MM.1S (cell line): Measurements from ENCODE around the gene NDUFS7.

ENCODE experiments used
- DNase-seq: peaks from one replicate; pipeline ENCODE4 v3.0.0-alpha.2; 2015
- H2AFZ ChIP-seq: fragments of 300-600 bp; sonication (generic); 2 replicates; pipeline ENCODE4 v1.6.0; 2016; ENCODE audit warnings: antibody characterized with exemption, low read length
- H3F3A ChIP-seq: fragments of 300-600 bp; sonication (generic); 2 replicates; pipeline ENCODE4 v1.6.1; 2016; ENCODE audit warnings: mild to moderate bottlenecking, antibody characterized with exemption, low read length, moderate library complexity, mixed read lengths; ENCODE audit not compliant: insufficient read depth
- H3K27ac ChIP-seq: fragments of 300-600 bp; sonication (generic); 2 replicates; pipeline ENCODE4 v1.5.1; 2016; ENCODE audit warnings: mild to moderate bottlenecking, low read length
- H3K27me3 ChIP-seq: fragments of 300-600 bp; sonication (generic); replicated peaks from 2 replicates; pipeline ENCODE4 v1.6.0; 2016; ENCODE audit warnings: low read length; ENCODE audit not compliant: insufficient read depth
- H3K36me3 ChIP-seq: fragments of 300-600 bp; sonication (generic); replicated peaks from 2 replicates; pipeline ENCODE4 v1.6.1; 2016; ENCODE audit warnings: mild to moderate bottlenecking, low read length, mixed read lengths; ENCODE audit not compliant: insufficient read depth
- H3K4me1 ChIP-seq: fragments of 300-600 bp; sonication (generic); 2 replicates; pipeline ENCODE4 v1.6.1; 2016; ENCODE audit warnings: low read length, mixed read lengths
- H3K4me2 ChIP-seq: fragments of 300-600 bp; sonication (generic); 2 replicates; pipeline ENCODE4 v1.6.0; 2016; ENCODE audit warnings: low read depth, low read length
- H3K4me3 ChIP-seq: fragments of 300-600 bp; sonication (generic); 2 replicates; pipeline ENCODE4 v1.5.1; 2016; ENCODE audit warnings: low read length, mixed read lengths
- H3K79me2 ChIP-seq: fragments of 300-600 bp; sonication (generic); 2 replicates; pipeline ENCODE4 v1.6.1; 2016; ENCODE audit warnings: mixed run types, low read length, mixed read lengths
- H3K9ac ChIP-seq: fragments of 300-600 bp; sonication (generic); 2 replicates; pipeline ENCODE4 v1.6.1; 2016; ENCODE audit warnings: low read length, mixed read lengths
- H3K9me2 ChIP-seq: fragments of 300-600 bp; sonication (generic); replicated peaks from 2 replicates; pipeline ENCODE4 v1.6.1; 2016; ENCODE audit warnings: mild to moderate bottlenecking, low read length, mixed read lengths; ENCODE audit not compliant: insufficient read depth
- H3K9me3 ChIP-seq: fragments of 300-600 bp; sonication (generic); replicated peaks from 2 replicates; pipeline ENCODE4 v1.6.1; 2016; ENCODE audit warnings: mild to moderate bottlenecking, low read length, mixed read lengths; ENCODE audit not compliant: insufficient read depth
- H4K20me1 ChIP-seq: fragments of 300-600 bp; sonication (generic); 2 replicates; pipeline ENCODE4 v1.6.1; 2016; ENCODE audit warnings: mild to moderate bottlenecking, low read length, moderate library complexity, mixed read lengths; ENCODE audit not compliant: insufficient read depth
- EZH2 ChIP-seq: fragments of 300-600 bp; sonication (generic); optimal IDR thresholded peaks from 2 replicates; pipeline ENCODE3; 2017; ENCODE audit warnings: low read depth, mild to moderate bottlenecking, antibody characterized with exemption, low read length, mixed read lengths
- EZH2phosphoT487 ChIP-seq: fragments of 300-600 bp; sonication (generic); IDR thresholded peaks from 2 replicates; pipeline ENCODE4 v1.6.1; 2018; ENCODE audit warnings: antibody characterized with exemption, low read length
- TF ChIP-seq, protein P1 (sequence below): fragments of 300-600 bp; sonication (generic); IDR thresholded peaks from 2 replicates; pipeline ENCODE4 v1.5.1; 2016; ENCODE audit warnings: antibody characterized with exemption, low read length, mixed read lengths

Gene NDUFS7

DNA sequence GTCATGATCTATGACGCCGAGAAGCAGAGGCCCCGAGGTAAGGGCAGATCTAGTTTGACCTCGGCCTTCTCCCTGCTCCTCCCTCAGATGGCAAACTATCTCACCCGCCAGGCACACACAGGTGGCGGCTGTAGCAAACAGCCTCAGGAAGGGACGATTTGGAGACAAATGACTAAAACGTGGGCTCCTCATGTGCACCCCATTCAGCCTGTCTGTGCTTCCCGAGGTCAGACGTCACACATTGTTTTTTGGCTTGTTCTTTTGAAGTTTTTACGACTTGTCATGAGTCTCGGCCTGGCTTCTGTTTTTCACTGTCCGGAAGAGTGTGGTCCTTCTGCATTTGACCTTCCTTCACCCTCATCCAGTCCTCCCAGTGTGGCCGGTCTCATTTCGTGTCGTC, 38.7 kb downstream of the NDUFS7 start:
- peaks cover 47% of the 10 kb centered on the region for H3K36me3 ChIP-seq
- H3K27me3 ChIP-seq: no peaks in the 10 kb centered on the region
- no peaks in the 10 kb centered on the region for H3K9me2 ChIP-seq
- TF ChIP-seq, protein P1, sequence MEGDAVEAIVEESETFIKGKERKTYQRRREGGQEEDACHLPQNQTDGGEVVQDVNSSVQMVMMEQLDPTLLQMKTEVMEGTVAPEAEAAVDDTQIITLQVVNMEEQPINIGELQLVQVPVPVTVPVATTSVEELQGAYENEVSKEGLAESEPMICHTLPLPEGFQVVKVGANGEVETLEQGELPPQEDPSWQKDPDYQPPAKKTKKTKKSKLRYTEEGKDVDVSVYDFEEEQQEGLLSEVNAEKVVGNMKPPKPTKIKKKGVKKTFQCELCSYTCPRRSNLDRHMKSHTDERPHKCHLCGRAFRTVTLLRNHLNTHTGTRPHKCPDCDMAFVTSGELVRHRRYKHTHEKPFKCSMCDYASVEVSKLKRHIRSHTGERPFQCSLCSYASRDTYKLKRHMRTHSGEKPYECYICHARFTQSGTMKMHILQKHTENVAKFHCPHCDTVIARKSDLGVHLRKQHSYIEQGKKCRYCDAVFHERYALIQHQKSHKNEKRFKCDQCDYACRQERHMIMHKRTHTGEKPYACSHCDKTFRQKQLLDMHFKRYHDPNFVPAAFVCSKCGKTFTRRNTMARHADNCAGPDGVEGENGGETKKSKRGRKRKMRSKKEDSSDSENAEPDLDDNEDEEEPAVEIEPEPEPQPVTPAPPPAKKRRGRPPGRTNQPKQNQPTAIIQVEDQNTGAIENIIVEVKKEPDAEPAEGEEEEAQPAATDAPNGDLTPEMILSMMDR: no peak
- TF ChIP-seq EZH2phosphoT487 (no peak), EZH2 (no peak)
- no peaks in the 10 kb centered on the region for H3K4me1 ChIP-seq
- no peak overlapping the region for H3K27ac ChIP-seq
- H3K4me2 ChIP-seq: no peak overlapping the region
- H4K20me1 ChIP-seq: peaks cover 26% of the 10 kb centered on the region
- no peak overlapping the region for H3K9ac ChIP-seq
- H3F3A ChIP-seq: peaks cover 4% of the 10 kb centered on the region; the same call in 1 of the 2 replicates
- H2AFZ ChIP-seq: no peak overlapping the region
- H3K79me2 ChIP-seq: peaks cover 94% of the 10 kb centered on the region
- no peaks in the 10 kb centered on the region for H3K9me3 ChIP-seq
- H3K4me3 ChIP-seq: no peak overlapping the region
- no peak for DNase-seq

GRCh38 chr19:1422943-1423342, 39.2 kb downstream of the NDUFS7 start:
- Histone ChIP-seq H4K20me1 (peaks cover 20% of the 10 kb centered on the region), H2AFZ (no peak overlapping the region), H3K9ac (no peak overlapping the region), H3K4me2 (no peak overlapping the region), H3F3A (peaks cover 4% of the 10 kb centered on the region; the same call in 1 of the 2 replicates), H3K27me3 (no peaks in the 10 kb centered on the region), H3K4me1 (no peaks in the 10 kb centered on the region), H3K79me2 (peaks cover 88% of the 10 kb centered on the region), H3K9me2 (no peaks in the 10 kb centered on the region), H3K4me3 (no peak overlapping the region), H3K9me3 (no peaks in the 10 kb centered on the region), H3K27ac (no peak overlapping the region), H3K36me3 (peaks cover 46% of the 10 kb centered on the region)
- TF ChIP-seq, protein P1: no peak
- TF ChIP-seq EZH2phosphoT487 (no peak), EZH2 (no peak)
- no peak for DNase-seq

DNA sequence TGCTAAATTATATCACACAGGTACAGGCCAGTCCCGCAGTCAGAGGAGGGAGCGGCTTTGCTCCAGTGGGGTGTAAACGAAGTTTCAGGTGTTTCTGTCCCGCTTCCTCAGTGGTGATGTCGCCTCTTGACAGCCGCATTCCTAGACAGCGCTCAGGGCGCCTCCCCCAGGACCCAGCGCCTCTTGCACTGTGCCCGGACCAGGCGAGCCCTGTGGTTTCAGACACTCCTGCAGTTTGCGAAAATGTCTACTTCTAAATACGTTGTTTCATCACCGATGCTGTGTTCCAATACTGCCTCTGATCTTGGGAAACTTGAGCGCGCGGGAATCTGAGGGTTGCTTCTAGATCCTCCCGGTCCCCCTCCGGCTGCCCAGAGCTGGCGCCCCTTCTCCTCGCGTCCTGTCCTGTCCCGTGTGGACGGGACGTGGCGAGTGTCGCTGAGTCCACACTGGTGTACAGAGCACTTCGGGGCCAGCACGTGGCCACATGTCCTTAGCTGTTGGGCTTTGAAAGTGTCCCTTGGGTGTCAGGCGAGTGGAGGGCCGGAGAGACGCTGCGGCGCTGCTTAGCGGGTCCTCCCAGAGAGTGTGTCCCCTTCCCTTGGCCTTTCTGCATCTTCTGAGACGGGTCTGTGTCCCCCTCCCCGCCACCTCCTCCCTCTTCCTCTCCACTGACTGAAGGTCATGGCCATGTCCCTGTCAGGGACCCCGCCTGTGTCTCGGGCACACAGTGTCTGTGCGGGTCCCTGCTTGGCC, 39.9 kb downstream of the NDUFS7 start:
- Histone ChIP-seq H3K4me2 (no peak overlapping the region), H3K79me2 (peaks cover 82% of the 10 kb centered on the region), H3F3A (peaks cover 4% of the 10 kb centered on the region; the same call in 1 of the 2 replicates), H3K27me3 (no peaks in the 10 kb centered on the region), H3K4me3 (no peak overlapping the region), H2AFZ (no peak overlapping the region), H3K4me1 (no peaks in the 10 kb centered on the region), H3K9ac (no peak overlapping the region), H3K9me3 (no peaks in the 10 kb centered on the region), H4K20me1 (peaks cover 15% of the 10 kb centered on the region; the same call in 1 of the 2 replicates), H3K27ac (no peak overlapping the region), H3K36me3 (peaks cover 39% of the 10 kb centered on the region), H3K9me2 (no peaks in the 10 kb centered on the region)
- no peak for DNase-seq
- no peak for TF ChIP-seq EZH2phosphoT487
- TF ChIP-seq, protein P1: no peak
- no peak for TF ChIP-seq EZH2
